ENCODE data around the gene MAST1. TPM values are rescaled to one million over a fixed set of nuclear protein-coding genes. Genes with fewer than 3 reads are reported as not detected.

Gene MAST1
- polyA plus RNA-seq, 2 of the 4 experiments (the other 2 are of a cell fraction): 1.4 to 2.2 TPM

DNA sequence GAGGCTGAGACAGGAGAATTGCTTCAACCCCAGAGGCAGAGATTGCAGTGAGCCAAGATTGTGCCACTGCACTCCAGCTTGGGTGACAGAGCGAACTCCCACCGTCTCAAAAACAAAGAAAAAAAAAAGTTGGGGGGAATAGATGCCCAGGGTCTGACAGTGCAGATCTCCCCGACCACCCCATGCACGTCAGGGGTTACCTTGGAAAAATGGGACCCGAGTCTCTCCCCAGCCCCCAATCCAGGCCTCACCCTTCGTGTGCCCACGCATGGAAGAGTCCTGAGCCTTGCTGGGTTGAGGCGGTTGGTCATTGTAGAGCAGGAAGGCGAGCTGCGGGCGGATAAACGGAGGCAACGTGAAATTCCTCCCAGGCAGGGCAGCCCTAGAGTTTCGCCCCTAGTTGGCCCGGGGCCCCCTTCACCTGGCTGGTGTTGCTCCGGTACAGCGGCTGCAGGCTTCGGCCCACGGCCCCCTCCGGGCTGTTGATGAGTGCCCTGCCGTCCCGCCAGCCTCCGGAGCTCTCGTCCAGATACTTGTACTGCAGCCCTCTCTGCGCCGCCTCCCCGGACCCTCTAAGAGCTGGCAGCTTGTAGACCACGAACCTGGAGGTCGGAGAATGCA is 42.3 kb downstream of the MAST1 start:
- H3K27ac ChIP-seq: peak overlapping the region; percentile 91 to 93
- FAIRE-seq: no peak
- peaks cover 9% of the 10 kb centered on the region; the same call in 2 of the 3 replicates for H3K9me3 ChIP-seq
- H3K4me1 ChIP-seq: no peaks in the 10 kb centered on the region
- ChIA-PET CTCF (interaction anchor here (0.9 to 1.9 kb wide), 4 partner anchors 9 to 115 kb away, joined by 3 to 8 read pairs (median 4); no protein-coding TSS in a partner anchor), POLR2A (interaction anchor here (1.2 to 1.6 kb wide), 3 partner anchors 10 to 89 kb away, joined by 3 to 8 read pairs (median 3); partner anchors contain the start of genes GCDH, JUNB and SYCE2)
- H3K4me3 ChIP-seq: peak overlapping the region; percentile 89
- ATAC-seq: peak; percentile 21 to 46; a peak in 5 of 6 replicates
- TF ChIP-seq CHD2 (IDR thresholded peaks at IDR 0.05; ENCODE audit: low read length, partially characterized antibody) (no peak), EHF (CRISPR knock-in tag; IDR thresholded peaks at IDR 0.05) (no peak), FOSL2 (IDR thresholded peaks at IDR 0.05) (no peak), FOSL2 (CRISPR knock-in tag; IDR thresholded peaks at IDR 0.05) (no peak), POLR2A (IDR thresholded peaks at IDR 0.05; ENCODE audit: low read length) (no peak), PHF8 (IDR thresholded peaks at IDR 0.05; ENCODE audit: borderline replicate concordance, low read depth) (no peak), TFCP2L1 (CRISPR knock-in tag; IDR thresholded peaks at IDR 0.05) (no peak), KDM5A (IDR thresholded peaks at IDR 0.05) (no peak), MYC (IDR thresholded peaks at IDR 0.05; ENCODE audit: borderline replicate concordance, low read length) (no peak), EP300 (IDR thresholded peaks at IDR 0.05) (no peak), JUNB (IDR thresholded peaks at IDR 0.05) (no peak), CBX2 (IDR thresholded peaks at IDR 0.05; ENCODE audit: borderline replicate concordance, low read depth) (no peak), MAZ (IDR thresholded peaks at IDR 0.05; ENCODE audit: borderline replicate concordance, low read depth, low read length) (no peak), JUN (IDR thresholded peaks at IDR 0.05) (no peak), POLR2AphosphoS2 (conservative IDR thresholded peaks at IDR 0.05; ENCODE audit: low read length) (no peak)
- TF ChIP-seq, protein P1, sequence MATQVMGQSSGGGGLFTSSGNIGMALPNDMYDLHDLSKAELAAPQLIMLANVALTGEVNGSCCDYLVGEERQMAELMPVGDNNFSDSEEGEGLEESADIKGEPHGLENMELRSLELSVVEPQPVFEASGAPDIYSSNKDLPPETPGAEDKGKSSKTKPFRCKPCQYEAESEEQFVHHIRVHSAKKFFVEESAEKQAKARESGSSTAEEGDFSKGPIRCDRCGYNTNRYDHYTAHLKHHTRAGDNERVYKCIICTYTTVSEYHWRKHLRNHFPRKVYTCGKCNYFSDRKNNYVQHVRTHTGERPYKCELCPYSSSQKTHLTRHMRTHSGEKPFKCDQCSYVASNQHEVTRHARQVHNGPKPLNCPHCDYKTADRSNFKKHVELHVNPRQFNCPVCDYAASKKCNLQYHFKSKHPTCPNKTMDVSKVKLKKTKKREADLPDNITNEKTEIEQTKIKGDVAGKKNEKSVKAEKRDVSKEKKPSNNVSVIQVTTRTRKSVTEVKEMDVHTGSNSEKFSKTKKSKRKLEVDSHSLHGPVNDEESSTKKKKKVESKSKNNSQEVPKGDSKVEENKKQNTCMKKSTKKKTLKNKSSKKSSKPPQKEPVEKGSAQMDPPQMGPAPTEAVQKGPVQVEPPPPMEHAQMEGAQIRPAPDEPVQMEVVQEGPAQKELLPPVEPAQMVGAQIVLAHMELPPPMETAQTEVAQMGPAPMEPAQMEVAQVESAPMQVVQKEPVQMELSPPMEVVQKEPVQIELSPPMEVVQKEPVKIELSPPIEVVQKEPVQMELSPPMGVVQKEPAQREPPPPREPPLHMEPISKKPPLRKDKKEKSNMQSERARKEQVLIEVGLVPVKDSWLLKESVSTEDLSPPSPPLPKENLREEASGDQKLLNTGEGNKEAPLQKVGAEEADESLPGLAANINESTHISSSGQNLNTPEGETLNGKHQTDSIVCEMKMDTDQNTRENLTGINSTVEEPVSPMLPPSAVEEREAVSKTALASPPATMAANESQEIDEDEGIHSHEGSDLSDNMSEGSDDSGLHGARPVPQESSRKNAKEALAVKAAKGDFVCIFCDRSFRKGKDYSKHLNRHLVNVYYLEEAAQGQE (IDR thresholded peaks at IDR 0.05): no peak
- TF ChIP-seq, protein P2, sequence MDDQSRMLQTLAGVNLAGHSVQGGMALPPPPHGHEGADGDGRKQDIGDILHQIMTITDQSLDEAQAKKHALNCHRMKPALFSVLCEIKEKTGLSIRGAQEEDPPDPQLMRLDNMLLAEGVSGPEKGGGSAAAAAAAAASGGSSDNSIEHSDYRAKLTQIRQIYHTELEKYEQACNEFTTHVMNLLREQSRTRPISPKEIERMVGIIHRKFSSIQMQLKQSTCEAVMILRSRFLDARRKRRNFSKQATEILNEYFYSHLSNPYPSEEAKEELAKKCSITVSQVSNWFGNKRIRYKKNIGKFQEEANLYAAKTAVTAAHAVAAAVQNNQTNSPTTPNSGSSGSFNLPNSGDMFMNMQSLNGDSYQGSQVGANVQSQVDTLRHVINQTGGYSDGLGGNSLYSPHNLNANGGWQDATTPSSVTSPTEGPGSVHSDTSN (IDR thresholded peaks at IDR 0.05): no peak
- H3K4me2 ChIP-seq: peak overlapping the region; percentile 95
- no peak for DNase-seq (ENCODE audit: low read depth in 1 of 2, low spot score in 1 of 2)
- 57% methylated on average over 9 of the region's 29 CpGs for WGBS (ENCODE audit: missing lambda C conversion rate)

DNA sequence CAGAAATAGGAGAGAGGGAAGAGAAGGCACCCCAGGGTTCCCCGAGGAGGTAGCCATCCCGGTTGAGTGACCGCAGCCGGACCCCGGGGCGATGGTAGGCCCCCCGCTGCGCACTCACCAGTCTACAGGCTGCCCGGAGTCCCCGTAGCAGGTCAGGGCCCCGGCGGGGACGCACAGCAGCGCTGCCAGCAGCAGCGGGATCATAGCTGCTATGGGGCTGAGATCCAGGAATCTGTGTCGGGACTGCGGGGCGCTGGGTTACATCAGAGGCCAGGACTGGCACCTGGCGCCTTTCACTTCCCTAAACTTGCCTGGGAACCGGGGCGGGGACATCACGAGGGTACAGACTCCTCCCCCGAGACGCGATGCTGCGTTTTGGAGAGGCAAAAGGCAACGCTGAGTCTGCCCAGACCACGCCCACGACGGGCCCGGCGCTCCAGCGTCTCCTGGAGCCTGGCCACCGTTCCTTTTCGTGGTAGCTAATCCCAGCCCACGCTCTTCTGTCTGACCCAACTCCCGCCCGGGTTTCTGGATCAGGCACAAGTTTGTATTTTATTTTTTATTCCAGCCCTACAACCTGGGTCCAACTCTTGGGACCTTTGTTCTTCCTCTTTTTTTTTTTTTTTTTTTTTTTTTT is 43.0 kb downstream of the MAST1 start, which contains the start of gene DNASE2:
TSS of gene DNASE2 (minus strand) at position 278 of the 637 bp plus-strand sequence. CDS start at position 204, 74 bp downstream.
- H3K27ac ChIP-seq: peak within 1 kb of the TSS; percentile 91 to 93
- FAIRE-seq: no peak
- TF ChIP-seq POLR2A (IDR thresholded peaks at IDR 0.05; ENCODE audit: low read length) (peak; percentile 65), KDM1A (IDR thresholded peaks at IDR 0.05; ENCODE audit: low read depth) (no peak), ZSCAN20 (CRISPR knock-in tag; IDR thresholded peaks at IDR 0.05) (no peak), RFX5 (IDR thresholded peaks at IDR 0.05) (peak; percentile 62), NPAS2 (CRISPR knock-in tag; IDR thresholded peaks at IDR 0.05; ENCODE audit: borderline replicate concordance) (no peak), ZFP36 (IDR thresholded peaks at IDR 0.05; ENCODE audit: borderline replicate concordance, partially characterized antibody) (no peak), POLR2AphosphoS2 (conservative IDR thresholded peaks at IDR 0.05; ENCODE audit: low read length) (no peak)
- TF ChIP-seq, protein P3, sequence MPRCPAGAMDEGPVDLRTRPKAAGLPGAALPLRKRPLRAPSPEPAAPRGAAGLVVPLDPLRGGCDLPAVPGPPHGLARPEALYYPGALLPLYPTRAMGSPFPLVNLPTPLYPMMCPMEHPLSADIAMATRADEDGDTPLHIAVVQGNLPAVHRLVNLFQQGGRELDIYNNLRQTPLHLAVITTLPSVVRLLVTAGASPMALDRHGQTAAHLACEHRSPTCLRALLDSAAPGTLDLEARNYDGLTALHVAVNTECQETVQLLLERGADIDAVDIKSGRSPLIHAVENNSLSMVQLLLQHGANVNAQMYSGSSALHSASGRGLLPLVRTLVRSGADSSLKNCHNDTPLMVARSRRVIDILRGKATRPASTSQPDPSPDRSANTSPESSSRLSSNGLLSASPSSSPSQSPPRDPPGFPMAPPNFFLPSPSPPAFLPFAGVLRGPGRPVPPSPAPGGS (IDR thresholded peaks at IDR 0.05): 0 out of 3 replicates have a peak, but pooled peaks have one; percentile 50
- TF ChIP-seq, protein P4, sequence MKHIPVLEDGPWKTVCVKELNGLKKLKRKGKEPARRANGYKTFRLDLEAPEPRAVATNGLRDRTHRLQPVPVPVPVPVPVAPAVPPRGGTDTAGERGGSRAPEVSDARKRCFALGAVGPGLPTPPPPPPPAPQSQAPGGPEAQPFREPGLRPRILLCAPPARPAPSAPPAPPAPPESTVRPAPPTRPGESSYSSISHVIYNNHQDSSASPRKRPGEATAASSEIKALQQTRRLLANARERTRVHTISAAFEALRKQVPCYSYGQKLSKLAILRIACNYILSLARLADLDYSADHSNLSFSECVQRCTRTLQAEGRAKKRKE (CRISPR knock-in tag; IDR thresholded peaks at IDR 0.05; ENCODE audit: low read depth): no peak
- TF ChIP-seq, protein P2 (IDR thresholded peaks at IDR 0.05): 0 out of 2 replicates have a peak, but pooled peaks have one; percentile 21

More for the DNA sequence above, 43.0 kb downstream of the MAST1 start, which contains the start of gene DNASE2:
- peak within 1 kb of the TSS; percentile 95 for H3K4me2 ChIP-seq
- POLR2A ChIA-PET: interaction anchor here (0.6 to 1.6 kb wide), 5 partner anchors 8 to 89 kb away, joined by 3 to 8 read pairs (median 3); partner anchors contain the start of genes FARSA, GCDH, JUNB and SYCE2
- H3K9me3 ChIP-seq: peaks cover 9% of the 10 kb centered on the region; the same call in 2 of the 3 replicates
- DNase-seq (ENCODE audit: low read depth in 1 of 2, low spot score in 1 of 2) (peak; percentile 92 to 93), ATAC-seq (peak; percentile 88 to 90)
- CTCF ChIA-PET: interaction anchor here (0.8 to 2.1 kb wide), 7 partner anchors 9 to 116 kb away, joined by 3 to 8 read pairs (median 3); partner anchors contain the start of gene GCDH
- H3K4me3 ChIP-seq: peak within 1 kb of the TSS; percentile 89
- H3K4me1 ChIP-seq: no peaks in the 10 kb centered on the region
- 0% methylated on average over 21 of the region's 38 CpGs for WGBS (ENCODE audit: missing lambda C conversion rate)

Data from A549 (cell line).